ENCODE results near the gene CTNND2.
"Not testable (repeated sequence)": the region's sequence is repeated elsewhere in the genome, so short reads cannot be mapped to it uniquely, and the experiment has no call there.

CTNND2 gene

DNA sequence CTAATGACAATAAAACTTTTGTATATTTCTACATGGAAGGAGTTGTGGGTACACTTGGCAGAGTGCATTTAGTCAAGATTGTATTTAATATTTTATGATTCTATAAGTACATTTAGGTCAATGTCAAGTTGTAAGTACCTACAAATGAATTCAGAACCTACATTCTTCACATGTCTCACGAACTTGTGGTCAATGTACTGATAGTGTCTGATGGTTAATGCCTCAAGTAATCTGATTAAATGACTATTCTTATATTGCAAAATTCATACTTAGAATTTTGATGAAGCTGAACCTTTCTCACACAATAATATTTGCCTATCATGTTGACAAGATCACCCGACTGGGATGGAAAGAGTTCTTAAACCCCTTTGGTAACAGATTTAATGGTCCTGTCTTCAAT, 444.5 kb downstream of the CTNND2 start:
- no peak for DNase-seq (ENCODE audit: low read depth, low spot score)

- no peak for DNase-seq (ENCODE audit: low read depth, low spot score)
These were observed 448.7 kb downstream of the CTNND2 start for GRCh38 chr5:11455505-11455904.

GRCh38 chr5:11452852-11453251, 451.4 kb downstream of the CTNND2 start:
- no peak for DNase-seq (ENCODE audit: low read depth, low spot score)

GRCh38 chr5:11449966-11450365, 454.3 kb downstream of the CTNND2 start:
- DNase-seq (ENCODE audit: low read depth, low spot score) = no peak

GRCh38 chr5:11449217-11449616, 455.0 kb downstream of the CTNND2 start:
- no peak for DNase-seq (ENCODE audit: low read depth, low spot score)

- no peak for DNase-seq (ENCODE audit: low read depth, low spot score)
These were observed 460.4 kb downstream of the CTNND2 start for GRCh38 chr5:11443831-11444230.

GRCh38 chr5:11432116-11432515, 472.1 kb downstream of the CTNND2 start:
- no peak for DNase-seq (ENCODE audit: low read depth, low spot score)

GRCh38 chr5:11429254-11429653, 475.0 kb downstream of the CTNND2 start:
- DNase-seq (ENCODE audit: low read depth, low spot score) = no peak

DNA sequence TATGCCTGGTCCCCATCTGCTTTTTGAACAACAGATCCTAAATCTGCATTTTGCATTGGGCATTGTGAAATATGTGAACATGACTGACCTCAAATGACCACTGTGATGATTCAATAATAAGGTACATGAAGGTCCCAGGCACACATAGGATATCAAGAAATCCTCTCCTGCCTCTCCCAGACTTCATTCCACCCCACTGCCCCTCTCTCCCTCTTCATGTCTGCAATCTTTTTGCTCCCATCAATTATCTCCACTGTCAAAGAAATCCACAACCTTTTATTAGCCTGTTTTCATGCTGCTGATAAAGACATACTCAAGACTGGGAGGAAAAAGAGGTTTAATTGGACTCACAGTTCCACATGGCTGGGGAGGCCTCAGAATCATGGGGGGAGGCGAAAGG, 476.7 kb downstream of the CTNND2 start:
- no peak for DNase-seq (ENCODE audit: low read depth, low spot score)

DNA sequence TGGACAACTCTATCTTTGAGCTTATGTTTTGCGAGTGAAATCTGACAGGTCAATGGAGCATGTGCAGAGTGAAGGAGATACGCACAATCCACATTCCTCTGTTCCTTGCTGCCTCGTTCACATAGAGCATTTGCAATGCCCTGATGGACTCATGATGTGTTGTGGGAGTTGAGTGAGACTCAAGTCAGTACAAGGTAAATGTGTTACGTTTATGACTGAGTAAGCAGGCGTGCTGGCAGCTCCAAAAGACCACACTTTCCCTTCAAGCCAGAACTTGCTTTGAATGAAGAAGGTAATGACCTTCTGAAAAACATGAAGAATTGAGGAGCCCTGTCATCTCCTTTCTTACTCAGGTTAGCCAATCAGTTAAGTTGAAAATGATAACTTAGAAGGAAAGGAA, 477.8 kb downstream of the CTNND2 start:
- no peak for DNase-seq (ENCODE audit: low read depth, low spot score)

GRCh38 chr5:11422342-11422741, 481.9 kb downstream of the CTNND2 start:
- no peak for DNase-seq (ENCODE audit: low read depth, low spot score)

- no peak for DNase-seq (ENCODE audit: low read depth, low spot score)
These were observed 483.3 kb downstream of the CTNND2 start for GRCh38 chr5:11420969-11421368.

DNA sequence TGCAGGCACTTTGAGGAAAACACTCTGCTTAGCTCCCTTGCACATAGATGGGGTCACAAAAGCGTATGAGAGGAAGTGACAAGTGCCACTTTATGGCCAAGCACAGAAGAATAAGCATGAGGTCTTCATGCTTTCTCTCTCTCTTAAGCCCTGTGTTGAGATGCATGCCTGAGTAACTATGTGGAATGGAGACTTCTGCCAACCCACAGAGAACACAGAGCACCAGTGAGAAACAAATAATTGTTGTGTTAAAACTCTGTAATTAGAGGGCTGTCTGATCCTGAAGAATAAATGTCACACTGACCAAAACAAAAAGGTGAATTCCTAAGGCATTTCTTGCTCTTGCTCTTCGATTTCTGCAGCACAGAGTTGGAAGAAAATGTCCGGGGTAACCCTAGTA, 488.5 kb downstream of the CTNND2 start:
- DNase-seq (ENCODE audit: low read depth, low spot score) = no peak

DNA sequence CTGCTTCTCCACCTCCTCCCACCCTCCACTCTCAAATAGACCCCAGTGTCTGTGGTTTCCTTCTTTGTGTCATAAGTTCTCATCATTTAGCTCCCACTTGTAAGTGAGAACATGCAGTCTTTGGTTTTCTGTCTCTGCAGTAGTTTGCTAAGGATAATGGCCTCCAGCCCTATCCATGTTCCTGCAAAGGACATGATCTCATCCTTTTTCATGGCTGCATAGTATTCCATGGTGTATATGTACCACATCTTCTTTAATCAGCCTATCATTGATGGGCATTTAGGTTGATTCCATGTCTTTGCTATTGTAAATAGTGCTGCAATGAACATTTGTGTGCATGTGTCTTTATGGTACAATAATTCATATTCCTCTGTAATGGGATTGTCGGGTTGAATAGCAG, 489.5 kb downstream of the CTNND2 start:
- DNase-seq (ENCODE audit: low read depth, low spot score) = not testable (repeated sequence)

DNA sequence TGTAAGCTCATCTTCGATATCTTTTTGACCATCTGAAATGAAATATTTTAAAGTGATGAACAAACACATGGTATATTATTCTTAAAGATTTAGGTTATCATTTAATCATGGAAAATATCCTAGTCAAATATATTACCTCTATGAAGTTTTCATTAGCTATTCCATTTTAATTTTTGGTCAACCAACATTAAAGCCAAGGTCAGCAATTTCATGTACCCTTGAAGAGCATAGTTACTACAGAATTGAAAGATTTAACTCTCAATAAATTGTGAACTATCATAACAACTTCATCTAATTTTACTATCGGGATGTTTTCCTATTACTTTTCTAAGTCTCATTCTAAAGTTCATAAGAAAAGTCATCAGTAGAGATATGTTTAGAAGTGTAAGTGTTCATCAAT, 492.6 kb downstream of the CTNND2 start:
- no peak for DNase-seq (ENCODE audit: low read depth, low spot score)

- DNase-seq (ENCODE audit: low read depth, low spot score) = no peak
These were observed 496.6 kb downstream of the CTNND2 start for GRCh38 chr5:11407556-11408145.

DNA sequence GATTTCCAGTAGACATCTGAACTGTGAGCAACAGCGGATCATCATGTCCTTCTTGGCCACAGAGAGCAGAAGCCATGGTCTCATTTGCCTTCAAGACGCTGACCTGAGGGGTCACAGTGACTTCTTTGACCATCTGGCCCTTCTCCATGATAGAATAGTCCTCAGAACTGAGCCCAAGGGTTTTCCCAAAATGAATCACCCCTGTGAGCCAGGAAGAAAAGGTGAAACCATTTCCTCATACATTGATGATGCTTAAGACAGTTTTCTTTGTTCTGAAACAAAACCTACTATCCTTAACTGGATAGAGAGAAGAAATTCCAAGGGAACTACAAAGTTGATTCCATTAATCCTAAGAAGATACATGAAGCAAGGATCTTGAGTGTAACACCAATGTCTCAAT, 503.9 kb downstream of the CTNND2 start:
- no peak for DNase-seq (ENCODE audit: low read depth, low spot score)

- DNase-seq (ENCODE audit: low read depth, low spot score) = no peak
These were observed 505.5 kb downstream of the CTNND2 start for GRCh38 chr5:11398728-11399127.

DNA sequence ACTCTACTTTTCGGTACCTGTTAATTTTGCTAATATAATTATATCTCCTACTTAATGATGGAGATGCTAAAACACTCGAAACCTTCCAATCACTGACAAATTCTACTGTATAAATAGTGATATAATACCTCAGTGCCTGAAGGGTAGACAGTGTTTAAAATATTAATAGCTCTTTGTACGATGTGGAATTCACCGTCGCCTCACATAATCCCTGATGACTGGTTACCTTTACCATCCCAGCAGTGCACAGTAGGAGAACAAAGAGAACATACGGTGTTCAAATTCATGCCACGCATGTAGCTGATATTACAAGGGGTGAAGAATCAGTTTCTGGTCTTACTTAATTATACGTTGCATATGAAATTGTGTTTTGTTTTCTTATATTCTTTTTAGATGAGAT, 506.7 kb downstream of the CTNND2 start:
- DNase-seq (ENCODE audit: low read depth, low spot score) = no peak

GRCh38 chr5:11396917-11397316, 507.3 kb downstream of the CTNND2 start:
- DNase-seq (ENCODE audit: low read depth, low spot score) = no peak

DNA sequence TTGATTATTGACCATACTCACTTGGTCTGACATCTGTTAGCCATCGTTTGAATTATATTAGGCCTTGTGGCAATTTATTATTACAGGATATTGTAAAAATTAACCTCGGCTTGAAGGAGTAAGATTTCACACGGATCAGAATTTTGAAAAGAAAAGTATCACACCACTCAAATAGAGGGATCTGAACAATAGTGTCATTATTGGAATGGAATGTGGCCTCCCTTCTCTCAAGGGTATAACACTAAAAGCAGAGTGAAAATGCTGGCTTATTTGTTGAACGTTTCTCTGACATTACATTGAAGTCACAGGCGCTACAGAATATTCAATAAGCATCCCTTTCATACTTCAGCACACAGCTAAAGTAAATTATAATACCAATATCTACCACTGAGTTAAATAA, 509.3 kb downstream of the CTNND2 start:
- DNase-seq (ENCODE audit: low read depth, low spot score) = no peak

GRCh38 chr5:11390291-11390767, 513.9 kb downstream of the CTNND2 start:
- DNase-seq (ENCODE audit: low read depth, low spot score) = no peak

DNA sequence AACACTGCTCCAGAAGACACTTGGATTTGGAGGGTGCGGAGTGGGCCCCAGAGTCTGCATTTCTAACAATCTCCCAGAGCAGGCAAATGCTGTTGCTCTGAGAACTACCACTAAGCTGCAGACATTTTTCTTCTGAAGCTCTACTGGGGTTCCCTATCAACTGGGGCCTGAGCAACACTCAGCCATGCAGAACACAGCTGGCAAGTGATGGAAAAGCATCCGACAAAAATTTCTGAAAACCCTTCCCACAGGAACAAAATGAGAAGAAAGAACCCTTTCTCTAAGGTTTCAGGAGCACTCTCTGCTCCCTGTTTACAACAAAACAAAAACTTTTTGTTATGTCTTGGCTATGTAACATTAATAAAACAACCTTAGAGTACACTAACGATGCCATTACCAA, 516.9 kb downstream of the CTNND2 start:
- no peak for DNase-seq (ENCODE audit: low read depth, low spot score)

DNA sequence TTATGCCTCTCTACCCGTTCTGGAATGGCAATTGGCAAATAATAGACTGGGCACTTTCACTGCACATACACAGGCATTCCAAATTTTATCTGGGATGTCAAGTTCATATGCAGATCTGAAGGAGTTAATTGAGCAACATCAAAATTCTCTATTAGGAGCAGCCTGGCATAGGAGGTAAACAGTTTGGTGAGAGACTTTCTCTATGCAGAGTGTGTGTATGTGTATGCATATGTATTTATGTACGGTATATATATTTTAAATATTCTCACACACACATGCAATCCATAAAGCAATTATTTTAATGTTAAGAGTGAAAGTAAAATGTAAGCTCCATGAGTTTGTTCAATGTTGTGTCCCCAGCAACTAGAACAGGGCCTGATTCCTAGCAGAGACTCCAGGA, 517.8 kb downstream of the CTNND2 start:
- DNase-seq (ENCODE audit: low read depth, low spot score) = no peak
